ENCODE results near the gene CTIF. TPM values are rescaled to one million over a fixed set of nuclear protein-coding genes. Genes with fewer than 3 reads are reported as not detected.

CTIF gene
- polyA plus RNA-seq, 1 of the 3 experiments (the other 2 are of a cell fraction): 47.2 TPM

DNA sequence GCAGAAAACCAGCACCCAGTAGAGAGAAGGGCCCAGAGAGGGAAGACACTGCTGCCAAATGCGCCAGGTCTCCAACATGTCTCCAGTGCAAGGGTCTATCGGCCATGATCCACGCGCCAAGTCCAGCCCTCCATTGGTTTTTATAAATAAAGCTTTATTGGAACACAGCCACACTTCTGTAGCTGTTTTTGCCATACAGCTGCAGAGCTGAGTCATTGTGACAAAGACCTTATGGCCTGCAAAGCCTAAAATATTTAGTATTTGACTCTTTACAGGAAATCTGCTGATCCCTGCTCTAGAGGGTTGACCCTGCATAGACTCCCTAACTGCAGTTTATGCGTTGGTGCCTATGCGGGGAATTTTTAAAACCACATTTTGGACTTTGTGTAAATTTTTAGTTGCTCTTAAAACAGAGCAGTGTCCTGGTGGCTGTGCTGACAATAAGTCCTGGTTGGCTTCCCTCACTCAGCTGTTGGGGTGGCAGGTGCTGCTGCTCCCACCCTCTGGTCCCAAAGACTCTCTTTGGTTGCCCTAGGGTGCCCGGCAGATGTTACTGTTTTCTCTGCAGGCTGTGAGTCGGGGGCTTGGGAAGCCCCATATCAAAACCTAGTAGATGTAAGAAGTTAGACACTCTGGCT, 154.9 kb downstream of the CTIF start:
- no peaks in the 10 kb centered on the region for H3K9me3 ChIP-seq
- peaks cover 11 to 25% of the 10 kb centered on the region in 2 experiments for H3K36me3 ChIP-seq (replicated peaks in 1 of 2; ENCODE audit: control insufficient read depth in 1 of 2, insufficient read depth in 2 of 2, low read length in 1 of 2)
- WGBS (ENCODE audit: low lambda C conversion rate): 91% methylated on average over 7 of the region's 8 CpGs
- POLR2A ChIA-PET: no interaction called here
- 0 out of 4 replicates have a peak, but pooled peaks of 1 of the 2 experiments have one; percentile 16 for TF ChIP-seq EP300 (IDR thresholded peaks at IDR 0.05; ENCODE audit: borderline replicate concordance in 1 of 2, low read depth in 1 of 2, low read length in 1 of 2)
- 0 out of 2 replicates have a peak, but pooled peaks have one; percentile 20 for TF ChIP-seq NFIC (IDR thresholded peaks at IDR 0.05; ENCODE audit: borderline replicate concordance)
- TF ChIP-seq TCF12 (IDR thresholded peaks at IDR 0.05): peak; percentile 42; the same call in 1 of the 2 replicates
- no peak for TF ChIP-seq CHD2 (IDR thresholded peaks at IDR 0.05; ENCODE audit: low read length, partially characterized antibody)
- no peak overlapping the region for H3K4me2 ChIP-seq
- no peaks in the 10 kb centered on the region for H3K9me2 ChIP-seq
- H3K27ac ChIP-seq (ENCODE audit: low read depth in 2 of 2, low read length in 1 of 2): peak overlapping the region in 1 of 2 experiments; percentile 50; a peak in 2 of 4 replicates
- CTCF ChIA-PET: interaction anchor here (0.6 to 1.3 kb wide), 4 partner anchors 13 to 218 kb away, joined by 3 to 6 read pairs (median 4); no protein-coding TSS in a partner anchor
- H2AFZ ChIP-seq (ENCODE audit: low read depth): no peak overlapping the region
- H3K27me3 ChIP-seq (ENCODE audit: insufficient read depth): no peaks in the 10 kb centered on the region
- H3K4me1 ChIP-seq (ENCODE audit: control insufficient read depth in 1 of 2, insufficient read depth in 2 of 2, low read depth in 1 of 2, low read length in 1 of 2): peaks cover 0 to 17% of the 10 kb centered on the region in 2 experiments; a peak in 2 of 4 replicates
- no peak overlapping the region for H3K4me3 ChIP-seq (ENCODE audit: low read depth in 2 of 2, low read length in 1 of 2)
- no peaks in the 10 kb centered on the region for H4K20me1 ChIP-seq (ENCODE audit: insufficient read depth)
- no peak overlapping the region for H3K9ac ChIP-seq
- no peaks in the 10 kb centered on the region for H3K79me2 ChIP-seq (ENCODE audit: insufficient read depth)
- DNase-seq: no peak
- H3F3A ChIP-seq (replicated peaks; ENCODE audit: insufficient read depth): no peaks in the 10 kb centered on the region

DNA sequence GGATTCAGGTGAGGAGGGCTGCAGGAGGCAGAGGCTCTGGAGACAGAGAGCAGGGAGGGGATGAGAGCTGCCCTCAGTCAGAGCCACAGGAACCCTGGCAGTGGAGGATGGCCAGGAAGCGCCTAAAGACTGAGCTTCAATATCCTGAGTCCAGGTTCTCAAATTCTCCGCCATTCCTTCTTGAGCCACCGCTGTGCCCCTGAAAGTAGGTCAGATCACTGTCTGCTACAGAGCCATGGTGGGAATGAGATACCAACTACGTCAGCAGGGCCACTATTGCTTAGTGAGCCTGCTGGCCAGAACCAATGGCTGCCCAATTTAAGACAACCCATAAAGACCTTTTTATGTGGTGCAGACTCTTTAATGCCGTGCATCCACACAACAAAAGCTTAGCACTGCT, 155.5 kb downstream of the CTIF start:
- Histone ChIP-seq H3K27ac (ENCODE audit: low read depth in 2 of 2, low read length in 1 of 2) (peak overlapping the region in 1 of 2 experiments; percentile 50; a peak in 2 of 4 replicates), H4K20me1 (ENCODE audit: insufficient read depth) (no peaks in the 10 kb centered on the region), H3K9ac (no peak overlapping the region), H3K36me3 (replicated peaks in 1 of 2; ENCODE audit: control insufficient read depth in 1 of 2, insufficient read depth in 2 of 2, low read length in 1 of 2) (peaks cover 11 to 20% of the 10 kb centered on the region in 2 experiments), H3K4me3 (ENCODE audit: low read depth in 2 of 2, low read length in 1 of 2) (no peak overlapping the region), H3K4me1 (ENCODE audit: control insufficient read depth in 1 of 2, insufficient read depth in 2 of 2, low read depth in 1 of 2, low read length in 1 of 2) (peaks cover 0 to 17% of the 10 kb centered on the region in 2 experiments; a peak in 2 of 4 replicates), H2AFZ (ENCODE audit: low read depth) (no peak overlapping the region), H3K27me3 (ENCODE audit: insufficient read depth) (no peaks in the 10 kb centered on the region), H3K9me3 (no peaks in the 10 kb centered on the region), H3K79me2 (ENCODE audit: insufficient read depth) (no peaks in the 10 kb centered on the region), H3K9me2 (no peaks in the 10 kb centered on the region), H3F3A (replicated peaks; ENCODE audit: insufficient read depth) (no peaks in the 10 kb centered on the region), H3K4me2 (no peak overlapping the region)
- CTCF ChIA-PET: interaction anchor here (0.8 to 1.5 kb wide), 5 partner anchors 10 to 218 kb away, joined by 3 to 6 read pairs (median 4); no protein-coding TSS in a partner anchor
- POLR2A ChIA-PET: no interaction called here
- WGBS (ENCODE audit: low lambda C conversion rate): 93% methylated on average over 4 of the region's 5 CpGs
- DNase-seq: peak; percentile 50
- TF ChIP-seq, protein P1, sequence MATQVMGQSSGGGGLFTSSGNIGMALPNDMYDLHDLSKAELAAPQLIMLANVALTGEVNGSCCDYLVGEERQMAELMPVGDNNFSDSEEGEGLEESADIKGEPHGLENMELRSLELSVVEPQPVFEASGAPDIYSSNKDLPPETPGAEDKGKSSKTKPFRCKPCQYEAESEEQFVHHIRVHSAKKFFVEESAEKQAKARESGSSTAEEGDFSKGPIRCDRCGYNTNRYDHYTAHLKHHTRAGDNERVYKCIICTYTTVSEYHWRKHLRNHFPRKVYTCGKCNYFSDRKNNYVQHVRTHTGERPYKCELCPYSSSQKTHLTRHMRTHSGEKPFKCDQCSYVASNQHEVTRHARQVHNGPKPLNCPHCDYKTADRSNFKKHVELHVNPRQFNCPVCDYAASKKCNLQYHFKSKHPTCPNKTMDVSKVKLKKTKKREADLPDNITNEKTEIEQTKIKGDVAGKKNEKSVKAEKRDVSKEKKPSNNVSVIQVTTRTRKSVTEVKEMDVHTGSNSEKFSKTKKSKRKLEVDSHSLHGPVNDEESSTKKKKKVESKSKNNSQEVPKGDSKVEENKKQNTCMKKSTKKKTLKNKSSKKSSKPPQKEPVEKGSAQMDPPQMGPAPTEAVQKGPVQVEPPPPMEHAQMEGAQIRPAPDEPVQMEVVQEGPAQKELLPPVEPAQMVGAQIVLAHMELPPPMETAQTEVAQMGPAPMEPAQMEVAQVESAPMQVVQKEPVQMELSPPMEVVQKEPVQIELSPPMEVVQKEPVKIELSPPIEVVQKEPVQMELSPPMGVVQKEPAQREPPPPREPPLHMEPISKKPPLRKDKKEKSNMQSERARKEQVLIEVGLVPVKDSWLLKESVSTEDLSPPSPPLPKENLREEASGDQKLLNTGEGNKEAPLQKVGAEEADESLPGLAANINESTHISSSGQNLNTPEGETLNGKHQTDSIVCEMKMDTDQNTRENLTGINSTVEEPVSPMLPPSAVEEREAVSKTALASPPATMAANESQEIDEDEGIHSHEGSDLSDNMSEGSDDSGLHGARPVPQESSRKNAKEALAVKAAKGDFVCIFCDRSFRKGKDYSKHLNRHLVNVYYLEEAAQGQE (IDR thresholded peaks at IDR 0.05; ENCODE audit: low read depth, low read length): no peak
- TF ChIP-seq CHD2 (IDR thresholded peaks at IDR 0.05; ENCODE audit: low read length, partially characterized antibody): no peak
- no peak for TF ChIP-seq TAF1 (IDR thresholded peaks at IDR 0.05; ENCODE audit: borderline replicate concordance, low read depth, low read length)
- TF ChIP-seq, protein P2, sequence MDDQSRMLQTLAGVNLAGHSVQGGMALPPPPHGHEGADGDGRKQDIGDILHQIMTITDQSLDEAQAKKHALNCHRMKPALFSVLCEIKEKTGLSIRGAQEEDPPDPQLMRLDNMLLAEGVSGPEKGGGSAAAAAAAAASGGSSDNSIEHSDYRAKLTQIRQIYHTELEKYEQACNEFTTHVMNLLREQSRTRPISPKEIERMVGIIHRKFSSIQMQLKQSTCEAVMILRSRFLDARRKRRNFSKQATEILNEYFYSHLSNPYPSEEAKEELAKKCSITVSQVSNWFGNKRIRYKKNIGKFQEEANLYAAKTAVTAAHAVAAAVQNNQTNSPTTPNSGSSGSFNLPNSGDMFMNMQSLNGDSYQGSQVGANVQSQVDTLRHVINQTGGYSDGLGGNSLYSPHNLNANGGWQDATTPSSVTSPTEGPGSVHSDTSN (IDR thresholded peaks at IDR 0.05): no peak
- no peak for TF ChIP-seq RCOR1 (IDR thresholded peaks at IDR 0.05; ENCODE audit: low read length)
- TF ChIP-seq RAD21 (IDR thresholded peaks at IDR 0.05; ENCODE audit: low read length): no peak
- TF ChIP-seq, protein P3, sequence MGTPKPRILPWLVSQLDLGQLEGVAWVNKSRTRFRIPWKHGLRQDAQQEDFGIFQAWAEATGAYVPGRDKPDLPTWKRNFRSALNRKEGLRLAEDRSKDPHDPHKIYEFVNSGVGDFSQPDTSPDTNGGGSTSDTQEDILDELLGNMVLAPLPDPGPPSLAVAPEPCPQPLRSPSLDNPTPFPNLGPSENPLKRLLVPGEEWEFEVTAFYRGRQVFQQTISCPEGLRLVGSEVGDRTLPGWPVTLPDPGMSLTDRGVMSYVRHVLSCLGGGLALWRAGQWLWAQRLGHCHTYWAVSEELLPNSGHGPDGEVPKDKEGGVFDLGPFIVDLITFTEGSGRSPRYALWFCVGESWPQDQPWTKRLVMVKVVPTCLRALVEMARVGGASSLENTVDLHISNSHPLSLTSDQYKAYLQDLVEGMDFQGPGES (IDR thresholded peaks at IDR 0.05; ENCODE audit: low read depth, low read length): no peak
- no peak for TF ChIP-seq JUND (IDR thresholded peaks at IDR 0.05)
- no peak for TF ChIP-seq GATA2 (CRISPR knock-in tag; IDR thresholded peaks at IDR 0.05)
- TF ChIP-seq RXRA (IDR thresholded peaks at IDR 0.05; ENCODE audit: borderline replicate concordance, low read depth): no peak
- no peak for TF ChIP-seq FOSL2 (IDR thresholded peaks at IDR 0.05; ENCODE audit: borderline replicate concordance, low read depth)
- TF ChIP-seq NFIC (IDR thresholded peaks at IDR 0.05; ENCODE audit: borderline replicate concordance): no peak
- no peak for TF ChIP-seq YY1 (IDR thresholded peaks at IDR 0.05; ENCODE audit: low read depth)
- TF ChIP-seq, protein P4, sequence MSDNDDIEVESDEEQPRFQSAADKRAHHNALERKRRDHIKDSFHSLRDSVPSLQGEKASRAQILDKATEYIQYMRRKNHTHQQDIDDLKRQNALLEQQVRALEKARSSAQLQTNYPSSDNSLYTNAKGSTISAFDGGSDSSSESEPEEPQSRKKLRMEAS (IDR thresholded peaks at IDR 0.05; ENCODE audit: low read depth): no peak
- no peak for TF ChIP-seq FOXM1 (IDR thresholded peaks at IDR 0.05; ENCODE audit: low read depth)
- no peak for TF ChIP-seq TEAD4 (IDR thresholded peaks at IDR 0.05; ENCODE audit: borderline replicate concordance, insufficient read depth)
- TF ChIP-seq POLR2AphosphoS5 (IDR thresholded peaks at IDR 0.05; ENCODE audit: low read depth, low read length): no peak
- no peak for TF ChIP-seq EZH2phosphoT487 (IDR thresholded peaks at IDR 0.05; ENCODE audit: borderline replicate concordance, low read depth)

Measured in SK-N-SH (cell line).